ENCODE data around the gene PHKB.

- TF ChIP-seq, protein P1, sequence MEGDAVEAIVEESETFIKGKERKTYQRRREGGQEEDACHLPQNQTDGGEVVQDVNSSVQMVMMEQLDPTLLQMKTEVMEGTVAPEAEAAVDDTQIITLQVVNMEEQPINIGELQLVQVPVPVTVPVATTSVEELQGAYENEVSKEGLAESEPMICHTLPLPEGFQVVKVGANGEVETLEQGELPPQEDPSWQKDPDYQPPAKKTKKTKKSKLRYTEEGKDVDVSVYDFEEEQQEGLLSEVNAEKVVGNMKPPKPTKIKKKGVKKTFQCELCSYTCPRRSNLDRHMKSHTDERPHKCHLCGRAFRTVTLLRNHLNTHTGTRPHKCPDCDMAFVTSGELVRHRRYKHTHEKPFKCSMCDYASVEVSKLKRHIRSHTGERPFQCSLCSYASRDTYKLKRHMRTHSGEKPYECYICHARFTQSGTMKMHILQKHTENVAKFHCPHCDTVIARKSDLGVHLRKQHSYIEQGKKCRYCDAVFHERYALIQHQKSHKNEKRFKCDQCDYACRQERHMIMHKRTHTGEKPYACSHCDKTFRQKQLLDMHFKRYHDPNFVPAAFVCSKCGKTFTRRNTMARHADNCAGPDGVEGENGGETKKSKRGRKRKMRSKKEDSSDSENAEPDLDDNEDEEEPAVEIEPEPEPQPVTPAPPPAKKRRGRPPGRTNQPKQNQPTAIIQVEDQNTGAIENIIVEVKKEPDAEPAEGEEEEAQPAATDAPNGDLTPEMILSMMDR (IDR thresholded peaks at IDR 0.05) = no peak
- no peak for TF ChIP-seq POLR2A (IDR thresholded peaks at IDR 0.05)
Measured at GRCh38 chr16:47578573-47578972, 117.4 kb downstream of the PHKB start.

Measured in uterus (tissue), 2 donors.